DOHH2 (cell line): ENCODE measurements around the gene PRKG2.

ENCODE experiments used
- CTCF ChIP-seq: fragments of 200-600 bp; sonication (generic); IDR thresholded peaks from one replicate; pipeline ENCODE4 v1.5.1; 2014; ENCODE audit warnings: antibody characterized with exemption, mild to moderate bottlenecking, low read depth, low read length; ENCODE audit not compliant: poor library complexity, severe bottlenecking
- EZH2phosphoT487 ChIP-seq: fragments of 200-600 bp; sonication (generic); IDR thresholded peaks from 2 replicates; pipeline ENCODE4 v1.6.1; 2017; ENCODE audit warnings: borderline replicate concordance, mild to moderate bottlenecking, antibody characterized with exemption, low read length, moderate library complexity, mixed read lengths

DNA sequence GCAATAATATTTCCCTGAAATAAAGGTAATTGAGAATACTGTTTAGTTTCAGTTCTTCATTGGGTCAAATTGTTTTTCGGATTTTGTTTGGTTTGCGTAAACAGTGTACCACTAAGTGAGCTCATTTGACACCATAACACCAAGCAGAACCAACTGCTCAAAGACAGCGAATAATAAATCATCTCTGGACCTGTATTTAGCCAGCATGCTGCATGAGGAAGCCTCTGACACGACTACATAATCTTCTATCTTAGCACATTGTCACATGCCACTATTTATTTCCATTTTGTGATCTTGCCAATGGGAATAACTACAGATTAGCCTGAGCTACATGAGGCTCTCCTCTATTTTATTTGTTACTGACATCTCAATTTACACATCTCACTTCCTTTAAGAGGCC, 12.1 kb upstream of the PRKG2 start:
- no peak for TF ChIP-seq CTCF
- TF ChIP-seq EZH2phosphoT487, result no peak
